ENCODE results near the gene MAP3K2.
"Not testable (repeated sequence)": the region's sequence is repeated elsewhere in the genome, so short reads cannot be mapped to it uniquely, and the experiment has no call there.

Gene MAP3K2

DNA sequence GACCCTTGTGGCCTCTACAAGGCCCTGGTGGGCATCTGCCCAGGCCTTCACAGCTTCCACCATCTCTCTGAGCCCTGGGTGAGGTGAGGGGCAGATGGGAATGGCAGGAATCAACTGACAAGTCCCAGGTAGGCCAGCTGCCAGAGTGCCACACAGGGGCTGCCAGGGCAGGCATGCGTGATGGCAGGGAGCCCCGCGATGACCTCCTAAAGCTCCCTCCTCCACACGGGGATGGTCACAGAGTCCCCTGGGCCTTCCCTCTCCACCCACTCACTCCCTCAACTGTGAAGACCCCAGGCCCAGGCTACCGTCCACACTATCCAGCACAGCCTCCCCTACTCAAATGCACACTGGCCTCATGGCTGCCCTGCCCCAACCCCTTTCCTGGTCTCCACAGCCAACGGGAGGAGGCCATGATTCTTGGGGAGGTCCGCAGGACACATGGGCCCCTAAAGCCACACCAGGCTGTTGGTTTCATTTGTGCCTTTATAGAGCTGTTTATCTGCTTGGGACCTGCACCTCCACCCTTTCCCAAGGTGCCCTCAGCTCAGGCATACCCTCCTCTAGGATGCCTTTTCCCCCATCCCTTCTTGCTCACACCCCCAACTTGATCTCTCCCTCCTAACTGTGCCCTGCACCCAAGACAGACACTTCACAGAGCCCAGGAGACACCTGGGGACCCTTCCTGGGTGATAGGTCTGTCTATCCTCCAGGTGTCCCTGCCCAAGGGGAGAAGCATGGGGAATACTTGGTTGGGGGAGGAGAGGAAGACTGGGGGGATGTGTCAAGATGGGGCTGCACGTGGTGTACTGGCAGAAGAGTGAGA lies 32.5 kb upstream of the MAP3K2 start:
- no peak for FAIRE-seq

DNA sequence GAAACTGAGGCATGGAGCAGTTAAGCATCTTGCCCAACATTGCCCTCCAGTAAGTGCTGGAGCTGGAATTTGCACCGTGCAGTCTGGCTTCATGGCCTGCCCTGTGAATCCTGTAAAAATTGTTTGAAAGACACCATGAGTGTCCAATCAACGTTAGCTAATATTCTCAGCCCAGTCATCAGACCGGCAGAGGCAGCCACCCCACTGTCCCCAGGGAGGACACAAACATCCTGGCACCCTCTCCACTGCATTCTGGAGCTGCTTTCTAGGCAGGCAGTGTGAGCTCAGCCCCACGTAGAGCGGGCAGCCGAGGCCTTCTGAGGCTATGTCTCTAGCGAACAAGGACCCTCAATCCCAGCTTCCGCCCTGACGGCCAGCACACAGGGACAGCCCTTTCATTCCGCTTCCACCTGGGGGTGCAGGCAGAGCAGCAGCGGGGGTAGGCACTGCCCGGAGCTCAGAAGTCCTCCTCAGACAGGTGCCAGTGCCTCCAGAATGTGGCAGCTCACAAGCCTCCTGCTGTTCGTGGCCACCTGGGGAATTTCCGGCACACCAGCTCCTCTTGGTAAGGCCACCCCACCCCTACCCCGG lies 31.8 kb upstream of the MAP3K2 start:
- FAIRE-seq = no peak

DNA sequence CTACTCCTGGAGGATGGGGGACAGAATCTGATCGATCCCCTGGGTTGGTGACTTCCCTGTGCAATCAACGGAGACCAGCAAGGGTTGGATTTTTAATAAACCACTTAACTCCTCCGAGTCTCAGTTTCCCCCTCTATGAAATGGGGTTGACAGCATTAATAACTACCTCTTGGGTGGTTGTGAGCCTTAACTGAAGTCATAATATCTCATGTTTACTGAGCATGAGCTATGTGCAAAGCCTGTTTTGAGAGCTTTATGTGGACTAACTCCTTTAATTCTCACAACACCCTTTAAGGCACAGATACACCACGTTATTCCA lies 31.3 kb upstream of the MAP3K2 start:
- no peak for FAIRE-seq

DNA sequence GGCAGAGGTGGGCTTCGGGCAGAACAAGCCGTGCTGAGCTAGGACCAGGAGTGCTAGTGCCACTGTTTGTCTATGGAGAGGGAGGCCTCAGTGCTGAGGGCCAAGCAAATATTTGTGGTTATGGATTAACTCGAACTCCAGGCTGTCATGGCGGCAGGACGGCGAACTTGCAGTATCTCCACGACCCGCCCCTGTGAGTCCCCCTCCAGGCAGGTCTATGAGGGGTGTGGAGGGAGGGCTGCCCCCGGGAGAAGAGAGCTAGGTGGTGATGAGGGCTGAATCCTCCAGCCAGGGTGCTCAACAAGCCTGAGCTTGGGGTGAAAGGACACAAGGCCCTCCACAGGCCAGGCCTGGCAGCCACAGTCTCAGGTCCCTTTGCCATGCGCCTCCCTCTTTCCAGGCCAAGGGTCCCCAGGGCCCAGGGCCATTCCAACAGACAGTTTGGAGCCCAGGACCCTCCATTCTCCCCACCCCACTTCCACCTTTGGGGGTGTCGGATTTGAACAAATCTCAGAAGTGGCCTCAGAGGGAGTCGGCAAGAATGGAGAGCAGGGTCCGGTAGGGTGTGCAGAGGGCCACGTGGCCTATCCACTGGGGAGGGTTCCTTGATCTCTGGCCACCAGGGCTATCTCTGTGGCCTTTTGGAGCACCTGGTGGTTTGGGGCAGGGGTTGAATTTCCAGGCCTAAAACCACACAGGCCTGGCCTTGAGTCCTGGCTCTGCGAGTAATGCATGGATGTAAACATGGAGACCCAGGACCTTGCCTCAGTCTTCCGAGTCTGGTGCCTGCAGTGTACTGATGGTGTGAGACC lies 30.7 kb upstream of the MAP3K2 start, which contains the start of gene PROC:
Gene PROC (plus strand): TSS at position 128 of the 812 bp plus-strand sequence. CDS start 1,516 bp downstream, outside the sequence.
- FAIRE-seq = no peak

DNA sequence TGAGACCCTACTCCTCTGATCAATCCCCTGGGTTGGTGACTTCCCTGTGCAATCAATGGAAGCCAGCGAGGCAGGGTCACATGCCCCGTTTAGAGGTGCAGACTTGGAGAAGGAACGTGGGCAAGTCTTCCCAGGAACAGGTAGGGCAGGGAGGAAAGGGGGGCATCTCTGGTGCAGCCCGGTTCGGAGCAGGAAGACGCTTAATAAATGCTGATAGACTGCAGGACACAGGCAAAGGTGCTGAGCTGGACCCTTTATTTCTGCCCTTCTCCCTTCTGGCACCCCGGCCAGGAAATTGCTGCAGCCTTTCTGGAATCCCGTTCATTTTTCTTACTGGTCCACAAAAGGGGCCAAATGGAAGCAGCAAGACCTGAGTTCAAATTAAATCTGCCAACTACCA lies 29.6 kb upstream of the MAP3K2 start:
- no peak for FAIRE-seq

DNA sequence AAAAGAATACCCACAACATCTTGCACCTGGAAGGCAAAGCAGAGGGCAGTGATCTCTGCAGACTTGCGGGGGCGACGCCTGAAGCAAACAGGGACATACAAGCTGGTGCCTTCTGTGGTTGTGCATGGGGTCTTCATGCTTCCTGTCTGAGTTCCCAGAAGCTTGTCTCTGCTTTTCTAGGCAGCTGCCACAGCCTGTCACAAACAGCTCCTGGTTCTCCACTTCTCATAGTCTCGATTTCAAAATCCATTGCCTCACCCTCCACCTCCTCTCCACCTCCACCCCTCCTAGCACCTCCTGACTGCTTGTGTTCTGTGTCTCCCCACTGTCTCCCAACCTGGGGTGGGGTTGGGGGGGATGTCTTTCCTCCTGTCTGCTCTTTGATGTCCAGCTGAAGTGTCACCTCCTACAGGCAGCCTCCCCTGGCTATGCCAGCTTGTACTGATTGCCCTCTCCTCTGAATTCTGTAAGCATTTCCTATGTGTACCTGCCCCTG lies 28.8 kb upstream of the MAP3K2 start:
- FAIRE-seq = no peak

DNA sequence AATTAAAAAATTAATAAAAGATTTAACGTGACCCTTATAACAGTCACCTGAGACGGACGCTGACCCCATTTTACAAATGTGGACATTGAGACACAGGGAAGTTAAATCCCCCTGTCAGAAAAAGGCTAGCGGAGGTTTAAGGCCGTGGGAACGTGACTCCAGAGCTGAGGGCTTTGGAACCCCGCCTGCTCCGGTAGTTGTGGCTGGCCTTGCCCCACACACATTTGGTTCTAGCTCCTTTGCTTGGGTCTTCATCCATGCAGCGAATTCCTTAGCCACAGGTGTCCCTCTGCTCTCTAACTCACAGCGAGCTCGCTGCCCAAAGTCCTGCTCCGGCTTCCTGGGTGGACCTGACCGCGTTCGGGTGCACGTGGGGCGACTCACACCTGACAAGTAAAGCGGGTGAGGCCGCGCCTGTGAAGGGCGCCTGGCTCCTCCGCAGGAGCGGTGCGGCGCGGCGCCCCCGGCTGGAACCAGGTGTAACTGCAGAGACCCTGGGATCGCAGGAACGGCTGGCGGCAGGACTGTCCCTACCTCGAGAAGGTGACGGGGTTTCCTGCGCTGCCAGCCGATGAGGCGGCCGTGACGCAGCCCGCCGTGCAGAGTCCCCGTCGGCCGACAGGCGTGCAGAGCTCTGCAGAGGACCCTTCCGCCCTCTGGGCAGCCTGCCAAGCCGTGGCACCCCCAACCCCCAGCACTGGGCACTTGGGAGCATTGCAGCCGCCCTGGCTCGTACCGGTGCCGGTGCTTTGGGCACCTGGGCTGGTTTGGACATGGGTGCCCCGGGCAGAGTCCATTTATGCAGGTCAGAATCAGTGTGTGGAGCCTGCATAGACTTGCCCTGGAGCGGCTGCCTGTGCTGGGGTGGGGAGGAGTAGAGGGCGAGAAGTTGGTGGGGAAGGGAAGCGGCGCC lies 28.1 kb upstream of the MAP3K2 start:
- no peak for FAIRE-seq

DNA sequence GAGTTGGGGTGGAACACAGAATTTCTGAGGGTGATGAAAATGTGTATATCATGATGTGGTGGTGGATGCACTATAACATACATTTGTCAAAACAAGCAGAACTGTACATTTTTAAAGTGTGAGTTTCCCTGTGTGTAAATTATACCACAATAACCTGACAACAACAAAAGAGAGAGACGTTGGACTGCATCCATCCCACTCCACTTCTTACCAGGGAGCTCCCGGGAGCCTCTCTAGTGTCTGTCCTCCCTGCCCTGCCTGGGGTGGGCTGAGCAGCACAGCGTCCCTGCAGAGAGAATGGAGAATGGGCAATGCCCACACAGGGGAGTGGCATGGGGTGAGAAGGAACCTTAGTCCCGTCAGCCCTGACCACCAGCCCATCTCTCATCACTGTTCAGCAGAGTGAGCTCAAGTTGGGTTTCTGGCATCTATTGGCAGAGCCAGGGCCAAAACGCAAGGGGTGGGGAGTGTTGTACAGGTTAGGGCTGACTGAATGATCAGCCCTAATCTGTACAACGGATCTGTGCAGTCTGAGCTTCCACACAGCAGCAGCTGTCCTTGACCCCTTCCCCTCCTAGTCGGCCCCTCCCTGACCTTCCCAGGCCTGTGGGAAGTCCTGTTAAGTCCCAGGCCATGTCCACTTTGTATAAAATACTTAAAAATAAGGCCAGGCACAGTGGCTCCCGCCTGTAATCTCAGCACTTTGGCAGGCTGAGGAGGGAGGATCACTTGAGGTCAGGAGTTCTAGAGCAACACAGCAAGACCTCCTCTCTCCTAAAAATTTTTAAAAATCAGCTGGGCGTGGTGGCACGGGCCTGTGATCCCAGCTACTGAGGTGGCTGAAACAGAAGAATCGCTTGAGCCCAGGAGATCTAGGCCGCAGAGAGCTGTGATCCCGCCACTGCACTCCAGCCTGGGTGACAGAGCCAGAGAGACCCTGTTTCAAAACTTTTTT lies 27.1 kb upstream of the MAP3K2 start:
- no peak for FAIRE-seq

DNA sequence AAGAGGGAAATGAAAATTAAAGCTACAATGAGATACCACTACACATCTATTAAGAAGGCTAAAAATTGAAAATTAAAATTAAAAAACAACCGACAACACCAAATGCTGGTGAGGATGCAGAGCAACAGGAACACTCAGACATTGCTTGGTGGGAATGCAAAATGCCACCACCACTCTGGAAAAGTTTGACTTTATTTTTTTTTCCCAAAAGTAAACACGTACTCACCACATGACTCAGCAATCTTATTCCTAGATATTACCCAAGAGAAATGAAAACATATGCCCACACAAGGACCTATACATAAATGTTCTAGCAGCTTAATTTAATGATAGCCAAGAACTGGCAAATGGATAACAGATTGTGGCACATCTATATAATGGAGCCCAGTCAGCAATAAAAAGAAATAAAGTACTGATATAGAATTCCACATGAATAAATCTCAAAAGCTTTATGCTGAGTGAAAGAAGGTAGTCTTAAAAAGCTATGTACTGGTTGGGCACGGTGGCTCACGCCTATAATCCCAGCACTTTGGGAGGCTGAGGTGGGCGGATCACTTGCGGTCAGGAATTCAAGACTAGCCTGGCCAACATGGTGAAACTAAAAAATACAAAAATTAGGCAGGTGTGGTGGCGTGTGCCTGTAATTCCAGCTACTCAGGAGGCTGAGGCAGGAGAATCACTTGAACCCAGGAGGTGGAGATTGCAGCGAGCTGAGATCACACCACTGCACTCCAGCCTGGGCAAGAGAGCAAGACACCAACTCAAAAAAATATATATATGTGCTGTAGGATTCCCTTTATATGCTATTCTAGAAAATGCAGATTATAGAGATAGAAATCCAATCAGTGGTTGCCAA lies 26.2 kb upstream of the MAP3K2 start:
- no peak for FAIRE-seq

DNA sequence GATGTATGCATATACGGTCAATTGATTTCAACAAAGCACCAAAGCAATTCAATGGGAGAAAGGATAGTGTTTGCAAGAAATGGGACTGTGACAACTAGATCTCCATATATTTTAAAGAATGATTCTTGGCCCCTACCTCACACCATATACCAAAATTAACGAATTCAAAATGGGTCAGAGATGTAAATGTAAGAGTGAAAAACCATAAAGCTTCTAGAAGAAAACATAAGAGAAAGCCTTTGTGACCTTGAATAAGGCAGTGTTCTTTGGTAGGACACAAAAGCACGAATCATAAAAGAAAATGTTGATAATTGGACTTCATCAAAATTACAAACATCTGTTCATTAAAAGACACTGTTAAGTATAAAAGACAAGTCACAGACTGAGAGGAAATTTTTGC lies 25.4 kb upstream of the MAP3K2 start:
- FAIRE-seq = no peak

DNA sequence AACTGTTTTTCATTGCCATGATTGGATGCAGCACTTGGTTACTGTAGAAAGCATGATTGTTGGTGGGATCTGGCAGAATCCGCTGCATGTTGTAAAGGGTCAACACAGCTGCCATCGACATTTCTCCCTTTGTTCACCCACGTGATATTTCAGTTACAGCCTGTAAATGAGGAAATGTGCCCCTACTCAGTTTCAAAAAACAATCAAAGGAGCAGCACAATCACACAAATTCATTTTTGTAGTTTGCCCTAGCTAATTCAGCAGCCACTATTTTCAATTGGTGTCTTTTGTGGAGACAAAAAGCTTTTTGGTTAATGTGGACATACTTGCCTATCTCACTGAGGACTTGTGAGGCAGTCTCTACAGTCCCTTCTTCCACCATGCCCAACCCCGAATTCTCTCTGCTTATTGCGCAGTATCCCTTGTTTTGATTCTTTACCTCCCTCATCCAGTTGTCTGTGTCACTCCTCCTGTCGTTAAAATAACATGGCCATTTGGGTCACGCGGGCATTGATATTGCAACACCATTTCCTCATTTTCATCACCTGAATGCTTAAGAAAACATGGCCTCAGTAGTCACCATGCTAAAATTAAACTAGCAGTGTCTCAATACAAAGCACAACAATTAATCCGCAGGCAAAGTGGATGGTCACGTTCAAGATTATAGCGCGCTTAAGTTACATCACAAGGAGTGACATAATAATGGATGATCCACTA lies 24.0 kb upstream of the MAP3K2 start:
- FAIRE-seq = no peak

DNA sequence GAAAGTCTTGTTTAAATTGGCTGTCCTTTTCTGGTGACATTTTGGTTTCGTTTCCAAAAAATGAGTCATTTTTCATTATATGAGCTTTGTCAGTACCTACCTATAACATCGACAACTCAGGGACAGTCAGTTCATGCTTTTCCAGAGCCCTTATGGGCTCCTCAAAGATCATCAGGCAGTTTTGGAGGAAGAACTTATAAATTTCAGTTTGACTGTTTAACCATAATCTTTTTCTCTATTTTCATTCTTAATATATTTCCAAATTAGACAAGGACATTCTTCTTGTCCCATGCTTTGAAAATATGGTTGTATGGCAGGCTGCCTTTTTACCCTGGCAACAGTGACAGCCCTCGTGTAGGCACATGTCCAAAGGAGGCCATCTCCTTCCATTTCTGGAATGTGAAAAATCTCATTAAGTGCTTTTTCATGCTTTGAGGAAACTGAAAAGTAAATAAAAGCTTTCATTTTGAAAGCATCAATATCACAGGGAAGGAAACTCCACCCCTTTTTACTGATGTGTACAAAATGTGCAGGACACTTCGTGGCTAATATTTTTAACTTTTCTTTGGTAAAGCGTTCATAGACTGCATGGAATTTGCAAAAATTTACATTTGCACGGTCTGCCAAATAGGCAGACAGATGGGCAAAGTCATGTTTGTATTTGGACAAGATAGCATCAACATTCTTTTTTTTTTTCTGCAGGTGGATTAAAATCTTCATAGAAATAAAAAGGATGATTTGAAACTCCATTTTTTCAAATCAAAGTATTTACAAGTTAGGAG lies 23.3 kb upstream of the MAP3K2 start:
- no peak for FAIRE-seq

DNA sequence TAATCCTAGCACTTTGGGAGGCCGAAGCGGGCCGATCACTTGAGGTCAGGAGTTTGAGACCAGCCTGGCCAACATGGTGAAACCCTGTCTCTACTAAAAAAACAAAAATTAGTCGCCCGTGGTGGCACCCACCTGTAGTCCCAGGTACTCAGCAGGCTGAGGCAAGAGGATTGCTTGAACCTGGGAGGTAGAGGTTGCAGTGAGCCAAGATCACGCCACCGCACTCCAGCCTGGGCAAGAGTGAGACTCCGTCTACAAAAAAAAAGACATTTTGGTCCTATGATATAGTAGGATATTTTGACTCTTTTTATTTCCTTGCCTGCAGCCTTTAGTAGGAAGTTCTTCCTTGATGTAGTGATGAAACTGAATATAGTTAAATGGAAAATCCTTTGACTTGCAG lies 21.9 kb upstream of the MAP3K2 start:
- not testable (repeated sequence) for FAIRE-seq

DNA sequence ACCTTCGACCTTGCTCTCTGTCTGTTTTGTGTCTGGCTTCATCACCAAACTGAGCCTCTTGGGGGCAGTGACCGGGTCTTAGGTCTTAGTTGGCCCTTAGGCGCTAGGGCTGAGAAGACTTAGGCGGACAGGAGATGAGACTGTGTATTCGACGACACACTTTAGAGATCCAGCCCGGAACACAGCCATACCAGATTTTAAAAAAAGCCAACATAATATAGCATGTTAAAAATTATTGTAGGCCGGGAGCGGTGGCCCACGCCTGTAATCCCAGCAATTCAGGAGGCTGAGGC lies 21.0 kb upstream of the MAP3K2 start:
- FAIRE-seq = no peak

DNA sequence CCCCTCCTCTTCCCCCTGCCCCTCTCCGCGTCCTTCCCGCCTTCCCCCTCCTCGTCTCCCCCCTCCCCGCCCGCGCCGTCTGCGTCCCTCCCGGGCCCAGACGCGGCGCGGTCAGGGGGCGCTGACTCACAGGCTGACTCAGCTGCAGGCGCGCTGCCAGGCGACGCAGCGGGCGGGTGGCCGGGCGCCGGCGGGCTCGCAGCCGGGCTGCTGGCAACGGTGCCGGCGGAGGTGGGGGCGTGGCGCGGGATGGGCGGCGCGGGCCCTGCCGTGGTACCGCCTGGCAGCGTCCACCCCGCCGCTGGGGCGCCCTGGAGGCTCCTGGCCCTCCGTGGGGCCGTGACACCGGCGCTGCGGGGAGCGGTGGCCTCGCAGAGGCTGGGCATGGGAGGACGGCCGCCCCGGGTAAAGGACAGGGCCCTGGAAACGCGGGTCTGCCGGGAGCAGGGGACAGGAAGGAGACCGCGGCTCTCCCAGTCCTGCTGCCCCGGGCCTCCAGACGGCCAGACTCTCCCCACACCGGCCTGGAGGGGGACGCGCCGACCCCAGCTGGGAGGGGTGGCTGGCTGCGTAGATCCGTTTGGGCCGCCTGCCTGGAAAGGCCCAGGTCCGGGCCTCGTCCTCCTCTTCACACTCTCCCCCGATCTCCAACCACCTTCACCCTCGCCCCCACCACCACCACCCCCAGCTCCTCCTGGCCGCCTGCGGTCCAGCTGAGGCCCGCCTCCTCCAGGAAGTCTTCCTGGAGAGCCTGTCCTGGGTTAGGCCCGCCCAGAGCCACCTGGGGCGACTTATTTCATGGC lies 20.4 kb upstream of the MAP3K2 start:
- no peak for FAIRE-seq

DNA sequence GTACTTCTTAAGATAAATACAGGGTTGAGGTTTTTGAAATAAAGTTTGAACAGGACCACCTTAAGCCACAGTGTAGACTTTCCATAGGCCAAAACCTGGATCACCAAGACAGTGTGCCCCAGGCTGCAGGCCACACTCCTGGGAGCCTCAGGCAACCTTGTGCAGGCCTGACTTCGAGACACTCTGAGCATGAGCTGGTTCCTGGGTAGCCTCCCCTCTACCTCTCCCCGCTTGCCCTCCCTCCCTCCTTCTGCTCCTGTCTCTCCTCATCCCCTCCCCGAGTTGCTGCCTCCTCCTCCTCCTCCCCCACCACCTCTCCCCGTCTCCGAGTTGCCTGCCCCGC lies 19.9 kb upstream of the MAP3K2 start:
- no peak for FAIRE-seq

DNA sequence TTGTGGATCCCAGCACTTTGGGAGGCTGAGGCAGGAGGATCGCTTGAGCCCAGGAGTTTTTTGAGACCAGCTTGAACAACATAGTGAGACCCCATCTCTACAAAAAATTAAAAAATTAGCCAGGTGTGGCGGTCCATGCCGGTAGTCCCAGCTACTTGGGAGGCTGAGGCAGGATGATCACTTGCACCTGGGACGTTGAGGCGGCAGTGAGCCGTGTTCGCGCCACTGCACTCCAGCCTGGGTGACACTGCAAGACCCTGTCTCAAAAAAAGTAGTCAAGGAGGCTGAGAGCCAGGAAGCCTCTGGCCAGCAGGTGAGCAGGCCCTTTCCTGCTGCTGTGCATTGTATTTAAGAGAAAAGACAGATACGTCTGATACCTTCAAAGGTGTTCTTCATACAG lies 19.3 kb upstream of the MAP3K2 start:
- no peak for FAIRE-seq

DNA sequence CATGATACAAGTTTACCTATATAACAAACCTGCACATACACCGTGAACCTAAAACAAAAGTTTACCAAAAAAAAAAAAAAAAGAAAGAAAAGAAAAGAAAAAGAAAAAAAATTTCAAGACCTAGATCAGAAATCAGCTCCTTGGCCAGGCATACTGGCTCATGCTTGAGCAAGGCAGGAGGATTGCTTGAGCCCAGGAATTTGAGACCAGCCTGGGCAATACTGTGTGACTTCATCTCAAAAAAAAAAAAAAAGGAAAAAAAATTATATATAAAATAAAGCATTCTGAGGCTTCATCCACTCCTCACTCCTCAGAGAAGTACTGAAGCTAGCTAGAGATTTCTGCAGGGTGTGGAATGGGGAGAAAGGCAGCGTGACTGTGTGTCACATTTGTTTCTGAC lies 18.7 kb upstream of the MAP3K2 start:
- FAIRE-seq = no peak

DNA sequence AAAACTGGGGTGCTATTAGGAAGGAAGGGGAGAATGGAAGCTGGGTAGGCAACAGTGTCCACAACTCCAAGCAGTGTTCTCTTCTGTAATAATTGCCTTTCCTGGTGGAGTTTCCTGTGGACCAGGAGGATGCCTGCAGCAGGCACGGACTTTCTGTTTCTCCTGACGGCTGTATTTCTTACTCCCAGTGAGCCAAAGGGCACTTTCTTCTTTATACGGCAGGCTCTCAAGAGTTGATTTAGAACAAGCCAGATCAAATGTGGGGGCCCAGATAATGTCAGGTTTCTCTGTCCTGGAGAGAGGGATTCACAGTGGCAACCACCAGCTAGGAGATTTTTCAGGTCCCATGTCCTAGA lies 17.5 kb upstream of the MAP3K2 start:
- FAIRE-seq = no peak
